Panc1 (cell line): ENCODE data around the gene CPZ.

Experiments
- POLR2AphosphoS5 ChIP-seq: IDR thresholded peaks from 2 replicates; pipeline ENCODE4 v1.6.1; 2012; ENCODE audit warnings: mild to moderate bottlenecking, low read depth, low read length, moderate library complexity
- SIN3A ChIP-seq: IDR thresholded peaks from 2 replicates; pipeline ENCODE4 v1.6.1; 2012; ENCODE audit warnings: low read depth, mild to moderate bottlenecking, low read length, moderate library complexity, borderline replicate concordance; ENCODE audit not compliant: insufficient read depth
- TF ChIP-seq, protein P1 (sequence below), 2 experiments: IDR thresholded peaks; 2 replicates each; pipeline ENCODE4 v1.6.1; 2011 to 2012; ENCODE audit warnings: low read depth in 2 of 2, control low read depth in 1 of 2, low read length in 1 of 2, mild to moderate bottlenecking in 1 of 2, moderate library complexity in 1 of 2; ENCODE audit not compliant: insufficient read depth in 1 of 2
- TF ChIP-seq, protein P2 (sequence below): fragments of 450-650 bp; IDR thresholded peaks from 2 replicates; pipeline ENCODE4 v1.5.1; 2017; ENCODE audit warnings: mild to moderate bottlenecking

DNA sequence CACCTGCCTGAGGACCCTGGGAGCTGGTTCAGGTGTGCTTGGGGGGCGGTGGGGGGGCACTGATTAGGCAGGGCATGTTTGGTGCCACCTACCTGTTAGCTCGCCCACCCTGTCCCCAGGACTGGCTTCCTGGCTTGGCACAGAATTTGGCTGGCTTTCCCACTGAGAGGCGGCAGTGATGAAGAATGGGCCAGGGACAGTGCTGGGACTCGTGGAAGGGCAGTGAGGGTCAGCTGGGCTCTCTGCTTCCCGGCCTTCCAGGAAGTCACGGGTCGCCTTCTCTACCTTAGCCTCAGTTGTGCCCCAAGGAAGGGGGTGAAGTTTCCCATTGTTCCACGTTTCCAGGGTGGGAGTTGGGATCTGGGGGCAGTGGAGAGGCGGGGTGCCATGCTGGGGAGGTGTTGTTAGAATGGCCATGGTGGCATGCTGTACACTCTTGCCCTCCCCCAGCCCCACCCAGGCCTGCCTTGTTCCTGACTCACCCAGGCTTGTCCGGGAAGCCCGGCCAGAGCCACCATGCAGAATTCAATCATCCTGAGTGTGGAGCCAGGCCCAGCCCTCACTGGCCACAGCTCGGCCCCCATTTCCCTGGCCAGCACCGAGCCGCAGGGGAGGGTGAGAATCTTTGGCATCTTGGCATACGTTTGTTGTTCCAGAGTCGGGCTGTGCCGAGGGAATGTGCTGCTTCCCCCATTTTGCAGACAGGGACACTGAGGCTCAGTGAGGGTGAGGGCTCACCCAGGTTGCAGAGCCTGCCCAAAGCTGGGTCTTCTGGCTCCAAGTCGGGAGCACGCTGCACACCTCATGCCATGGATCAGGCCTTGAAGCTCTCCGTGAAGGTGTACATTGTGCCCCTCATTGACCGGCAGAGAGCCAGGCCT lies 34.2 kb upstream of the CPZ start:
- TF ChIP-seq, protein P1, sequence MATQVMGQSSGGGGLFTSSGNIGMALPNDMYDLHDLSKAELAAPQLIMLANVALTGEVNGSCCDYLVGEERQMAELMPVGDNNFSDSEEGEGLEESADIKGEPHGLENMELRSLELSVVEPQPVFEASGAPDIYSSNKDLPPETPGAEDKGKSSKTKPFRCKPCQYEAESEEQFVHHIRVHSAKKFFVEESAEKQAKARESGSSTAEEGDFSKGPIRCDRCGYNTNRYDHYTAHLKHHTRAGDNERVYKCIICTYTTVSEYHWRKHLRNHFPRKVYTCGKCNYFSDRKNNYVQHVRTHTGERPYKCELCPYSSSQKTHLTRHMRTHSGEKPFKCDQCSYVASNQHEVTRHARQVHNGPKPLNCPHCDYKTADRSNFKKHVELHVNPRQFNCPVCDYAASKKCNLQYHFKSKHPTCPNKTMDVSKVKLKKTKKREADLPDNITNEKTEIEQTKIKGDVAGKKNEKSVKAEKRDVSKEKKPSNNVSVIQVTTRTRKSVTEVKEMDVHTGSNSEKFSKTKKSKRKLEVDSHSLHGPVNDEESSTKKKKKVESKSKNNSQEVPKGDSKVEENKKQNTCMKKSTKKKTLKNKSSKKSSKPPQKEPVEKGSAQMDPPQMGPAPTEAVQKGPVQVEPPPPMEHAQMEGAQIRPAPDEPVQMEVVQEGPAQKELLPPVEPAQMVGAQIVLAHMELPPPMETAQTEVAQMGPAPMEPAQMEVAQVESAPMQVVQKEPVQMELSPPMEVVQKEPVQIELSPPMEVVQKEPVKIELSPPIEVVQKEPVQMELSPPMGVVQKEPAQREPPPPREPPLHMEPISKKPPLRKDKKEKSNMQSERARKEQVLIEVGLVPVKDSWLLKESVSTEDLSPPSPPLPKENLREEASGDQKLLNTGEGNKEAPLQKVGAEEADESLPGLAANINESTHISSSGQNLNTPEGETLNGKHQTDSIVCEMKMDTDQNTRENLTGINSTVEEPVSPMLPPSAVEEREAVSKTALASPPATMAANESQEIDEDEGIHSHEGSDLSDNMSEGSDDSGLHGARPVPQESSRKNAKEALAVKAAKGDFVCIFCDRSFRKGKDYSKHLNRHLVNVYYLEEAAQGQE (IDR thresholded peaks at IDR 0.05; ENCODE audit: insufficient read depth in 1 of 2, low read depth in 2 of 2, low read length in 1 of 2) = no peak
- no peak for TF ChIP-seq POLR2AphosphoS5
- TF ChIP-seq, protein P2, sequence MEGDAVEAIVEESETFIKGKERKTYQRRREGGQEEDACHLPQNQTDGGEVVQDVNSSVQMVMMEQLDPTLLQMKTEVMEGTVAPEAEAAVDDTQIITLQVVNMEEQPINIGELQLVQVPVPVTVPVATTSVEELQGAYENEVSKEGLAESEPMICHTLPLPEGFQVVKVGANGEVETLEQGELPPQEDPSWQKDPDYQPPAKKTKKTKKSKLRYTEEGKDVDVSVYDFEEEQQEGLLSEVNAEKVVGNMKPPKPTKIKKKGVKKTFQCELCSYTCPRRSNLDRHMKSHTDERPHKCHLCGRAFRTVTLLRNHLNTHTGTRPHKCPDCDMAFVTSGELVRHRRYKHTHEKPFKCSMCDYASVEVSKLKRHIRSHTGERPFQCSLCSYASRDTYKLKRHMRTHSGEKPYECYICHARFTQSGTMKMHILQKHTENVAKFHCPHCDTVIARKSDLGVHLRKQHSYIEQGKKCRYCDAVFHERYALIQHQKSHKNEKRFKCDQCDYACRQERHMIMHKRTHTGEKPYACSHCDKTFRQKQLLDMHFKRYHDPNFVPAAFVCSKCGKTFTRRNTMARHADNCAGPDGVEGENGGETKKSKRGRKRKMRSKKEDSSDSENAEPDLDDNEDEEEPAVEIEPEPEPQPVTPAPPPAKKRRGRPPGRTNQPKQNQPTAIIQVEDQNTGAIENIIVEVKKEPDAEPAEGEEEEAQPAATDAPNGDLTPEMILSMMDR = no peak
- no peak for TF ChIP-seq SIN3A
